HG02885 (cell line): ENCODE results near the gene NAA40.
A peak's percentile ranks its signal among the peaks of the same experiment; 100 is the strongest.

Experiments
- ATAC-seq: cut with Tn5 transposase; IDR thresholded peaks from one replicate; pipeline ENCODE4 v1.9.1; 2021; ENCODE audit warnings: mild to moderate bottlenecking; ENCODE audit not compliant: unreplicated experiment, poor library complexity

Gene NAA40

GRCh38 chr11:63911876-63912275, 26.9 kb upstream of the NAA40 start:
- ATAC-seq, result no peak

DNA sequence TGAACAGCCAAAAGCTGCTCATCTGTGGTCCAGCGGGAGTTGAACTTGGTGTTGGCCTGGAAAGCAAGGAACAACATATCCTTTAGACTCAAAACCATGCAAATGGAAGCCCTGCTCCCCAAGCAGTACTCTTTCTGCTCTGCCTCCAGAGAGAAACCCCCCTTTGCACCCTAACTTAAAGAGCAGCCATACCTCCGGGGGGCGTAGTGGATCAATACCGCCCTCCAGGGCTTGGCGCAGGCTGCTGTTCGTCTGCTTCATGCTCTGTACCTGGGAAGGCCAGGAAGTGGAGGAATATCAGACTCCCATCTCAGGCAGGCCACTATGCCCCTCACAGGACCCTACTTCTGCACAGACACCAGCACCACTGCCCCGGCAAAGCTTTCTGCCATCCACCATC, 26.1 kb upstream of the NAA40 start:
- ATAC-seq, result no peak

- no peak for ATAC-seq
These were observed 24.7 kb upstream of the NAA40 start for GRCh38 chr11:63913866-63914830.

DNA sequence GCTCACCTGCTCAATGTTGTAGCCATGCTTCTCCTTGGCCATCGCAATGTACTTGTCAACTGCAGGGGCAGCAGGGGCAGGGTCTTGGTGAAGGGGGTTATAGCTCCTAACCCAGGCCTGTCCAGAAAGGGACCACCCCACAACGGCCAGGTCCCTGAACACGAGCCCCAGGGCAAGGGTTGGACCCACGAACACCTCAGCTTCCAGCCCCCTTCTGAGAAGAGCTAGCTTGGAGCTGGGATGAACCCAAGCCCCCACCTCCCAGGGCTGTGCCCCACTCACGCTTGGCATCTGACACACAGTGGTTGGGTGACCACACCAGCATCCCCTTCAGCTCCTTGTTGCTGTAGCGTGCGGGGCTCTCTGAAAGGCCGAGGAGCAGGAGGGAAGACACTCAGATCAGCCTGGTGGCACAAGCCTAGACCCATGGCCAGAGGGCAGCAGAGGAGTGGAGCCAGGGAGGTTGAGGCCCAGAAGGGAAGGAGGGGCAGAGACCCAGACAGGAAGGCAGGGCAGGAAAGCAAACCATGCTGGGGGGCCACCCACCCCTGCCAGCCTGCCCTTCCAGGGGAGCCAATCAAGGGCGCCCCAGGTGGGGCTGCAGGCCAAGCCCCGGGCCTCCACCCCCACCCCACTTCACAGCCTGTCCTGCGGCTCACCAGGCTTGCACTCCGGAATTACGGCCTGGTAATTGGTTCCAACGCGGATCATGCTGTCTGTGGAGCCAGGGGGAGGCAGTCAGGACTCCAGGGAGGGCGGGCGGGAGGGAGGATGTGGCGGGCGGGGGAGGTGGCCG, 23.7 kb upstream of the NAA40 start:
- no peak for ATAC-seq

- ATAC-seq, result peak; percentile 34
These were observed 22.6 kb upstream of the NAA40 start for GRCh38 chr11:63915961-63916836.

- ATAC-seq, result peak; percentile 35
These were observed 21.7 kb upstream of the NAA40 start, which contains the start of gene RCOR2 for GRCh38 chr11:63916837-63917691. RCOR2 (minus strand) TSS chr11:63917164; CDS start chr11:63916456, 708 bp downstream.

DNA sequence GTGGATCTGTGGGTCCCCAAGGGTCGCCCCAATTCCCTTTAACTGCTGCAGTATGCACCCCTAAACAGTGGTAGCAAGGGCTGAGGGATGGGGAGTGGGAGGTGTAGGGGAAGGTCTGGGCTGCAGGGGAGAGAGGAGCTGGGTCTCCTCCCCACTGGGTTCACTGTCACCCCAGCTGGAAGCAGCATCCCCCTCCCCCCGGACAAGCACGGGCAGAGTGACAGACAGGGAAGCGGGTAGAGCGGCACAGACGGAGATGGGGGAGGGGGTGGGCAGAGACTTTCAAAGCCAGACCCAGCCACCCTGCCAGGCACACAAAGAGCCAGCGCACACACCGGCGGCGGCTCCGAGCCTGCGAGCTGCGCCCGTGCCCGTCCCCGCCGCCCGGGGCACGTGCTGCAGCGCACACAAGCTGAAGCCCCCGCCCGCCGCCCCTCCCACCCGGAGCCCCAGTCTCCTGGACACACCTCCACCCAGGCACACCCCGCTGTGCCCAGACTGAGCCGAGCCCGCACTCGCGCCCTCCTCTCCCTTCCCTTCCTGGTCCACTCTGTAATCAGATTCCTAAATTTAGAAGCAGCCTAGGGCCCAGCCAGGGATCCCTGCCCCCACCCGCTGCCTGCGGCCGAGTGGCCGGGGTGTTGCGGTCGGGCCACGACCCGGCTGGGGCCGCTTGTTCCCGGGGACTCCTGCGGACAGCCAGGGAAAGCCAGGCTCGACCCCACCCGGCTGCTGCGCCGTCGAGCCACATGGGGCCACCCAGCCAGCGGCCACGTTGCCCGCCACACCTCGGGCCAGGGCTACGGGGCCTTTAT, 20.9 kb upstream of the NAA40 start:
- no peak for ATAC-seq

GRCh38 chr11:63918507-63919191, 20.2 kb upstream of the NAA40 start:
- no peak for ATAC-seq

- ATAC-seq, result no peak
These were observed 19.3 kb upstream of the NAA40 start for GRCh38 chr11:63919267-63920125.

GRCh38 chr11:63920126-63920938, 18.5 kb upstream of the NAA40 start:
- ATAC-seq, result no peak

DNA sequence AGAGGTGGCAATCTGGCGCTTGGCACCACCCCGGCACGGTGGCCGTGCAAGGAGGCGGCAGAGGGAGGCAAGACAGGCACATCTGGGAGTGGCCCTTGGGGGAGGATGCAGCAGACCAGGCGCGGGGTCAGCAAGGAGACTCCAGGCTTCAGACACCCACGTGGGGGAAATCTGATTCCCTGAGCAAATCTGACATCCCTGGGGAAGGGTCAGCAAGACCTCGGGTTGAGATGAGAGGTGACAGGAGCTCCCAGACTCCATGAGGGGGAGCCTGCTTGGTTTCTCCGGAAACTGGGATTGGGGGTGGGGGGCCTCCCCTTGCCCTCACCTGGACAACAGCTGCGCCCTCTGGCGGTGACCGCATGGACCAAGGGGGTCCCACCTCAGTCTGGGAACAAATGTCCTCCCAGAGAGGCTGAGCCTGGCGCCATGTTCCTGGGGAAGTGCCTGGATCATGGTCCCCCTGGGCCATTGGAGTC, 17.8 kb upstream of the NAA40 start:
- ATAC-seq, result no peak

GRCh38 chr11:63922673-63923192, 16.1 kb upstream of the NAA40 start:
- no peak for ATAC-seq

DNA sequence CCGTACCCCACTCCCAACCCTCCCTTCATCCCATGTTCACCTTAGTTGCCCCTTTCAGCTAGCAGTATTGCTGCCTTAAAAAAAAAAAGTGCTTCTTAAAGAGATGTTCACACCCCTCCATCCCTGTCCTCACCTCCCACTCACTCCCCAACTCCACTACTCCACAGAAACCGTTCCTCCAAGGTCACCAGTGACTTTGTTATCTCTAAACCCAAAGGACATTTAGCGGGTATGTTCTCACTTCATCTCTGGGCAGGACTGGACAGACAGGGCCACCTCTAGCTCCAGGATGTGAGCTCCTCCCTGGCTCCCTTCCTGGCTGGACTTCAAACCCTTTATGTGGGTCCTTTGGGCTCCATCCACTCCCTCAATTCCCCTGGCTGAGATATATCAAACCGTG, 15.5 kb upstream of the NAA40 start:
- no peak for ATAC-seq

- no peak for ATAC-seq
These were observed 9.2 kb upstream of the NAA40 start for GRCh38 chr11:63929616-63930015.

DNA sequence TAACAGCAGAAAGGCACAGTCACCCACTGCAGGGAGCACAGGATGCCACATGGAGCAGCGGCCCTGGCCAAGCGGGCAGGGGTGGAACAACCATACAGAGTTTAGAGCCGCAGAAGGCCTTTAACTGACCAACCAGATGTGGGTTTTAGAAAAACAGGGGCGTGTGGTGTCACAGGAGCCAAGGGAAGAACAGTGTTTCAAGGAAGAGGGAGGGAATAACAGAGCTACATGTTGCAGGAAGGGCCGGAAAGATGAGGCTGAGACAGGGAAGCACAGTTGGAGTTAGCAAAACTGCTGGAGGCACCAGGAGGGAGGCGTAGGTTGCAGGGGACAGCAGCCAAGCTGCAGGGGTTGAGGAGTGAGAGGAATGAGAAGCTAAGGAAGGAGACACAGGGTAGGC, 7.8 kb upstream of the NAA40 start:
- ATAC-seq, result no peak

GRCh38 chr11:63931876-63932275, 6.9 kb upstream of the NAA40 start:
- no peak for ATAC-seq
